ENCODE measurements around the gene ZNF638.

ZNF638 gene

DNA sequence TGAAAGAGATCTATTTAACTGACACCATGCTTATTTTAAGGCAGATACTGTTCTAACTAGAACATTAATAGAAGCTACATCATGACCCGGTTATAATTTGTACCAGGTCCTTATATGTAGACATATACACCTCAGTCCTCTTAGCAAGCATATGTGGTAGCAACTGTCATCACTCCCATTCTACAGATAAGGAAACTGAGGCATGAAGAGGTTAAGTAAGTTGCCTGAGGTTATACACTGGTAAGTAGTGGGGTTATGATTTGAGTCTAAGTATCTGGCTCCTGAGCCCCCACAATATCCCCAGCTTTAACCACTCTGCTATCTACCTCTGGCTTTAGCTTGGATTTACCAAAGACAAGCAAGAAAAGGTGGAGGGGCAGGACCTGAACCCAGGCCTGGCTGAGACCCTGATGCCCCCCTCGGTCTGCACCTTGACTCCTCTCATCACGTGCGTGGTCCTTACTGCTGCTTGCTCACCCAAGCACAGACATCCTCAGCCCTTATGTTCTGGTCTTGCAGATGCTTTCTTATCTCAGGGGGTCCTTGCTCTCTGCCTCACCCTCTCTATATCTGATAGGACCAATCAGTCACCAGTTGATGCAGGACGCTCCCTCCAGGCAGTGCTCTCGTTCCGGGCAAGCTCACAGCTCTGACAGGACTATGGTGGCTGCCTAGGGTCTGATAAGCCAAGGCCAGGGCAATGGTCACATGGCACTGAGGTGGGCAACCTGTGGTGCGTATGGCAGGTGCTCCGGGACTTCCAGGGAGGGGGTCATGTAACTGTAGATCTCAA lies 125.7 kb downstream of the ZNF638 start:
- no peak for DNase-seq

DNA sequence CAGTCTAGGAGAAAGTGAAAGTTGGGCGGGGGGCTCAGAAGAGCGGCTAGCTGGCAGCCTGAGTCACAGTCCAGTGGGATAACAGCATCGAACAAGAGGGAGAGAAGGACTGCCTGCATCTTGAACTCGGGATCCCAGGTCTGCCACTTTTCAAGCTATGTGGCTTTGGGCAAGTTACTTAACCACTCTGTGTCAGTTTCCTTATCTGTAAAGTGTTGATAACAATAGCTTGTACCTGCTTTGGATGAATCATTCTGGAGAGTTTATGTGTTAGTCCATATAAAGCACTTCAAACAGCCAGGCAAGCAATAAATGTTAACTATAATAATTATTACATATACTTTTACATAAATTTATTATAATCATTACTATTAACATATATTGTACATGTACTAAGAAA lies 126.3 kb downstream of the ZNF638 start:
- DNase-seq = no peak

DNA sequence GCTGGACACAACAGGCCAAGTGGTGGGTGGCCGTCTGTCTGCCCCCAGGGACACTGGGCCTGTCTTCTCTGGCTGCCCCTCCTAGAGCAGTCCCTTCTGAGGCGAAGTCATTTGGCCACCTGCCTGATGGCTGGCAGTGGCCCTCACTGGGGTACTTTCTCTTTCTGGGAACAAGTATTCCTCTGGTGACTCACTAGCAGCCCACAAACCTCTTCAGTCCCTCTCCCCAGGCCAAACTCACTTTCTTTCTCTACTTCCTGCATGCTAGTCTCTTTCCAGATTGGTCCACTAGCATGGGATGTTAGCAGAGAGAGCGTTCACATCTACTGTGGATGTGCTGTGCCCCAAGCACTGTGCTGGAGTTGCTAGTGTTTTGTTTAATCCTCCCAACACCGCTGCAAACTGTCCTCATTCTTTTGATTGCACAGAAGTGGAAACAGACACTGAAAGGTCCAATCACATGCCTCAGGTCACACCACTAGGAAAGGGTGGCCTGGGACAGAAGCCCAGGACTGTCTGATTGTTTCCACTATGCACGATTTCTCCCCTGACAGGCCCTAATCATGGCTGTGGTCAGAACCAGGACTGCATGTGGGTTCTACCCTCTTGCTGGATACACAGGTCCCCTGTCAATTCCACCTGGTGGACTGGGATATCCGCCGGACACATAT lies 127.0 kb downstream of the ZNF638 start:
- peak in 1 of 2 experiments; percentile 3 for DNase-seq

DNA sequence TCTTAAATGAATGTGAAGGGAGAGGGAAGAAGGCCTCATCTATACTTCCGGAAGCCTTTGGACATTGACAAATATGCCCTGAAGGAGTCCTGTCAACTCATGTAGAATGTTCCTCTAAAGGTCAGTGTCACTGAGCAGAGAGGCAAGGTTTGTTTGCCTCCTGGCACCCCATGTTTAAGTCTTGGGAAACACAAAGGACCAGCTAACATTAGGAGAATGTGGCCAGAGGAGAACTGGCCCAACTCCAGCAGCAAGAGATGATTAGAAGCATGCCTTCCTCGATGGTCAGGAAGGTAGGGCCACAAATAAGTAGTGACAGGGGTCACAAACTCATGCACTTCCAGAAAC lies 127.5 kb downstream of the ZNF638 start:
- DNase-seq = no peak

DNA sequence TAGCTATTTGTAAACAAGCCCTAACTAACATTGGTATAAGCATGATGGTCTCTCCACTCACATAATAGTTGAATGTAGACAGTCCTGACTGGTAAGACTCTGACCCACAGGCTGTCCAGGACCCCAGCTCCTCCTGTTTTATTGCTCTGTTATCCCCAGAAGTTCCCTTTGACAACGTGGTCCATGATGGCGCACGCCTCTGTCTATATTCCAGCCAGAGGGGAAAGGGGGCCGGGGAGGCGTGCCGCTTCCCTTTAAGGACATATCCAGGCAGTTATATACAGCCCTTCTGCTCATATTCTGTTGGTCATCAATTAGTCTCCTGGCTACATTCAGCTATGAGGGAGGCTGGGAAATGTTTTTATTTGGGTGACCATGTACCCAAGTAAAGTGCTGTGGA lies 128.5 kb downstream of the ZNF638 start:
- DNase-seq = no peak

DNA sequence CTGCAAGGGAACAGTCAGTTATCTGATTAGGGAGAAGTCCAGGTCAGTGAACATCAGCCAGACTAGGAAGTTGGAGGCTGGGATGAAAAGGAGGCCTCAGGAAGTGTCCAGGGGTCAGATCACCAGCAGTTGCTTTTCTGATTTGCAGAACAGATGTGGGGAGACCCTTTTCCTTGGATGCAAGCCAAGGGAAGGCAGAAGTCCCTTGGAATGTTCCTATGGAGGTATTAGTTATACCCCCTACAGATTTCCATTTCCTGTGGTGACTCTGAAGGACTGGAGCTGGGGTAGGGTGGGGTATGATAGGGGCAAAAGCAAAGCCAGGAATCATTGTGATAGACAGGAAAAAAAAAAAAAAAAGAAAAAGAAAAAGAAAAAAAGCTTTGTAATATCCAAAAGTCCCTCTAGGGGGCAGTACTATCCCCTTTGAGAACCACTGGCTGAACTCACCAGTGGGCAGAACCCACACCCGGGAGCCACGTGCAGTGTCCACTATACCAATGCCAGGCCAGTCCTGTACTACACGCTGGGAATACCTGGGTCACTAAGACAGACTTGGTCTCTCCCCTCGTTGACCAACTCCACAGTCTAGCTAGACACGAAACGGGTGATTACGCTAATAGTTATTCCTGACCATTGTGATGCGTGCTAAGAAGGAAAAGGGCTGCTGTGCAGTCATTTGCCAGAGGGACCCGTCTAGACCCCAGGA lies 129.2 kb downstream of the ZNF638 start:
- peak in 1 of 2 experiments; percentile 3 for DNase-seq

DNA sequence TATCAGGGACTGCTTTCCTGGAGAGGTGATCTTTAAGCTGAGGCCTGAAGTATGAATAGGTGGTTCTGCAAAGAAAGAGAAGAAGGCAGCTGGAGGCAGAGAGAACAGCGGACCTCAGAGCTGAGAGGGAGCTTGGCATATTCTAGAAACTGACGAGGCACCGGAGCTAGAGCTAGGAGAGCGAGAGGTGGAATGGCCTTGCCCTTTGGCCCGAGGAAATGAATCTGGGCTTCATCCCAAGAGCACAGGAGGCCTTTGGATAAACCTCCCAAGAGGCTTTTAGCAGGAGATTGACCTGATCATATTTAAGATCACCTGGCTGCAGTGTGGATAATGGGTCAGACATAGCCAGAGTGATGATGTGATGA lies 129.7 kb downstream of the ZNF638 start:
- DNase-seq = no peak

DNA sequence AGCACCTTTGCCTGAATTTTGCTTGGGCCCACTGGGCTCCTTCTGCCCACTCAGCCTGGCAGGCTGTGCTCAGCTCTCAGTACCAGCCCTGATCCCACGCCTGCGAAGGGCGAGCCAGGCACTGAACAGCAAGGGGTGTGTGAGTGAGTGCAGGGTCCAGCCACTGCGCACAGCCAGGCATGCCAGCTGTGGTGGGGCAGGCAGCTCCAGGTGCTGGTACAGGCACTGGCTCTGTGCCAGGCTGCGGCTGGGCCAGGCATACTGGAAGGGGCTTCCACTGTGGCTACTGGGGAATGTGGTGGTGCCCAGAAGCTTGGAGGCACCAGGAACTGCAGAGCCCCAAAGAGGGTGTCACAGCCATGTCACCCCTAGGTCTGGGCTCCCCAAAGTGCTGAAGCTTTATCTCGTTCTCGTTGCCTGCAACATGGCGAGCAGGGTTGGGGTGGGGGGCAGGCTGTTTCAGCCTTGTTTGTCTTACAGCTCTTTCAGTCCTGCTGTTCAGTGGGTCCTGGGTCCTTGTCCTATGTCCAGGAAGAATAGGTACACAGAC lies 130.5 kb downstream of the ZNF638 start:
- DNase-seq = no peak

DNA sequence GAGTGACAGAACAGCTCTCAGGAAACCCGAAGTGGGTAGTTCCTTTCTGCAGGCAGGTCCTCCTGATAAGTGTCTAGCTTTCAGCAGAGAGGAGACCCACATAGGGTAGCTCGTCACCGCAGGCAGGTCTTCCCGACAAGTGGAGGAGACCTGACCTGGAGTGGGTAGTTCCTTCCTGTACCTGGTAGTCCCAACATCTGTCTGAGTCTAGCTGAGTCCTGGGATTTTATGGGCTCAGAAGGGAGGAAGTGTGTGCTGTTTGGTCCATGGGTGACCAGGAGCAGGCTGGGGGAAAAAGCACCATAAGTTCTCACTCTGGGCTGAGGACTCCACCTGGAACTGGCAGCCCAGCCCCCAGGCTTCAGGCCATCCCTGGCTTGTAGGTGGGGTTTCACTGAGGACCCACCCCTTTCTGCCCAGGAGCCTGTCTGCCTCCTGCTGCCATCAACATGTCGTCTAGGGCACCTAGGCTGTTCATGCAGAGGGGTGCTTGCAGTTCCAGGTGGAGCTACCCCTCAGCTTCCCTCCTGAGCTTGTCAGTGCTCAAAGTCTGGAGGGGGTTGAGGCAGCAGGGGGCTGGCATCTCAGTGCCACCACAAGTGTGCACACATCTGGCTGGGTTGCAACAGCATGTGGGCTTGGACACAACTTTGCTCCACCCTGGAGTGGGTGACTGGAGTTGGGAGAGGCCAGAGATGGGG lies 131.2 kb downstream of the ZNF638 start:
- DNase-seq = no peak

DNA sequence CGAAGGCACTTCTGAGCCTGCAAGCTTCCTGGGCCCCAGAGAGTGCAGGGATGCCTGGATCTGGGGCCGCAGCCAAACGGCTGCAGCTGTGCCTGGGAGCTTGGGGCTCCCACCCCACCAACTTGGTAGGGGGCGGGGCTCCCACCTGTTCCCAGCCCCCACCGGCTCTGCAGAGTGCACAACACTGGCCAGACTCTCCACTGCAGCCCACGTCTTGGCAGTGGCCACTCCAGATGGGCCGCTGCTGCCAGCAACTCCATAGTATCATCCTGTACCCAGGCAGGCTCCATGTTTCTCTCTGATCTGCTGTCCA lies 131.7 kb downstream of the ZNF638 start:
- DNase-seq = no peak

DNA sequence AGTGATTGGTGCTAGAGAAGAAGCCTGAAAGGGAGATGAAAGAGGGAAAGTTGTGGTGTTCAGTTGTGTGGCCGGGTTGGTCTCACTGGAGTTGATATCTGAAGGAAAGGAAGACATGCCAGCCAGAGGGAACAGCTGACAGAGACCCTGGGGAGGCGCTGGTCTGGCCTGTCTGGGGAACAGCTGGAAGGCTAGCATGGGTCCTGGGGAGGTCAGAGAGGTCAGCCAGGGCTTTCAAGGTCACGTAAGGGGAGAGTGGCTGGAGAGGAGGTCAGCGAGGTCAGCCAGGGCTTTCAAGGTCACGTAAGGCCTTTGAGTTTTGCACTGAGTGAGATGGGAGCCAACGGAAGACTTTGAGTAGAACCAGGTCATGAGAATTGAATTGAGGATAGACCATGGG lies 132.8 kb downstream of the ZNF638 start:
- DNase-seq = no peak

DNA sequence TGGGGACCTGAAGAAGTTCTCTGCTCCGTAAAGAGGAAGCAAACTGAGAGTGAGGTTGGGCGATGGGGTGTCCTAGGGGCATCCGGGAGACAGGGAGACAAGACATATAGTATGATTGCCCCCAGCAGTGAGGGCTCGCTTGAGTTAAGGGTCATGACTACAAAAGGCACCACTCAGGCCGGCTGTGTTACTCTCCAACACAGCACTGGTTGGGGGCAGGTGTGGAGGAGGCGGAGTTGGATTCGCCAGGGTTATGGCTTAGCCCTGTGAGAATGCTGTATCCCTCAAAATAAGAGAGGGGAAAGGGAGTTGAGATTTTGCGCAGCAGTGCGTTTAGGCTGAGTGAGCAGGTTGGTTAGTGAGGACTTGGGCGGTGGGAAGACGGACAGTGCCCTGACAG lies 133.8 kb downstream of the ZNF638 start:
- DNase-seq = no peak

DNA sequence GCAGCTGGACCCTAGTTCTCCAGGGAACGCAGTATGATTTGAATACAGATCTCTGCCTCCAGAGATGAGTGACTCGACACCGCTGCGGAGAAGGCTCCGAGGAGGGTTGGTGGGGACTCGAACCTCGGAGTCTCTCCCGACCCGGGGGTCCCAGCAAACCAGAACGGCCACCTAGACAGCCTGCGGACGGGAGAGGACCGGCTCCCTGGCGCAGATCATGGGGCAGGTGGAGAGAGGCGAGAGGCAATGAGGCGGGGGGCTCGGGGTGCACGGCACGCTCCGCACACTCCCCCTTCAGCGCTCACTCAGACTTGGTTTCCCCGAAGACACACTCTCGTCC lies 134.3 kb downstream of the ZNF638 start:
- no peak for DNase-seq

DNA sequence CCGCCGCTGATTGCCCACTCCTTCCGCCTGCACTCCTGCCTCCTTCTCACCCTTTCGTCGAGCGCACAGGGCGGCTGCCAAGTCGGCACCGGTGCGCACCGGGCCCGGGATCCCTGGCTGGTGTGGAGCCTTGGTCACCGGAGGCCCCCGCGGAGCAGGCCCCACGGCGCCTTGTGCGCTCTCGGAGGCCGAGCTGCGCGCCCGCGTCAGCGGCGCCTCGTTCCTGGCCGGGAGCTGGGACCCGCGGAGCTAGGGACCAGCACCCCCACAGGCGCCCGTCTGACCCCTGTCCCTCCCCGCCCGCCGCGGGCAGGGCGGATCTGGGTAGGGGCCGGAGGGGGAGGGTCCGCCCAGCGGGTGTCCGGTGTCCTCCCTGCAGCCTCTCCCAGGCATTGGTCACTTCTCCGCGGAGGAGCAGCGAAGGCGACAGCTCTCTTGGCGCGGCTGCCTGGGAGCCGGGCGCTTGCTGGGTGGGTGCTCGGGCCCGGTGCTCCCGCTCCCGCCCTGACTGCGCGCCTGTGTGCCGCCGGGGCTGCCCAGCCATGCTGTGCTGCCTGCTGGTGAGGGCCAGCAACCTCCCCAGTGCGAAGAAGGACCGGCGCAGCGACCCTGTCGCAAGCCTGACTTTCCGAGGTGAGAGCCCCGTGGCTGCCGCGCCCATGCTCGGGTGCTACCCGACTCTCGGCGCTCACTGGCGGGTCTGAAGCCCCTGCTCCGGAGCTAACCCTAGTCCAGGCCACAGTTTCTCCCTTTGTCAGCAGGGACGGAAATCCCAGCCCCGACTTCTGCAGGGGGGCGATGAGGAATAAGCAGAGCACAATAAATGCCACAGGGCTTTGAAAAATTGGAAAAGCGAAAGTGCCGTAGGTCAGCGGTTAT lies 135.0 kb downstream of the ZNF638 start:
- DNase-seq = peak in 1 of 2 experiments; percentile 8

DNA sequence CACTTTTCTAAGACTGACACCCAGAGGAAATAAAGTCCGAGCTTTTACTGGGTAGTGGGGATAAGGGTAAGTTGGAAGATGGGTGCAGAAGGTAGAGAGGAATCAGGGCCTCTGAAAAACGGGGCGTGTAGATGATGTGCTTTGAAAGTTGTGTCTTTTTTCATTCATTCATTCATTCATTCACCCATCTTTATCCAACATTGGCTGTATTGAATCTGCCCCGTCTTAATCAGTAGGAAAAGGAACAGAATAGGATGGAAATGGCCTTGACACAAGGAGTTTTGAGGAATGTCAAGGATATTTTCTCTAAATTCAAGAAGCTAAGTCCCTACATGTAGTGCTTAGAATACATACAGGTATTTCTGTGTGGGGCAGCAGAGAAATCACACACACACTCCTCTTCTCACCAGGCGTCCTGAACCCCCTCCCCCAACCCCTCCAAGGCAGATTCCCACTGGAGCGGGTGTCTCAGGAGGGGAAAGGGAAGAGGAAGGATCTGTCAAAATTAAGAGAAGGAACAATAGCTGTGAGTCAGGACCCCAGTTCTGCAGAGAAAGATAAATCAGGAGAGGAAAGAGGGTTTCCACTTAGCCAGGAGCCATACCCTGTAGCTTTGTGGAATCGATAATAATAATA lies 135.7 kb downstream of the ZNF638 start:
- no peak for DNase-seq

DNA sequence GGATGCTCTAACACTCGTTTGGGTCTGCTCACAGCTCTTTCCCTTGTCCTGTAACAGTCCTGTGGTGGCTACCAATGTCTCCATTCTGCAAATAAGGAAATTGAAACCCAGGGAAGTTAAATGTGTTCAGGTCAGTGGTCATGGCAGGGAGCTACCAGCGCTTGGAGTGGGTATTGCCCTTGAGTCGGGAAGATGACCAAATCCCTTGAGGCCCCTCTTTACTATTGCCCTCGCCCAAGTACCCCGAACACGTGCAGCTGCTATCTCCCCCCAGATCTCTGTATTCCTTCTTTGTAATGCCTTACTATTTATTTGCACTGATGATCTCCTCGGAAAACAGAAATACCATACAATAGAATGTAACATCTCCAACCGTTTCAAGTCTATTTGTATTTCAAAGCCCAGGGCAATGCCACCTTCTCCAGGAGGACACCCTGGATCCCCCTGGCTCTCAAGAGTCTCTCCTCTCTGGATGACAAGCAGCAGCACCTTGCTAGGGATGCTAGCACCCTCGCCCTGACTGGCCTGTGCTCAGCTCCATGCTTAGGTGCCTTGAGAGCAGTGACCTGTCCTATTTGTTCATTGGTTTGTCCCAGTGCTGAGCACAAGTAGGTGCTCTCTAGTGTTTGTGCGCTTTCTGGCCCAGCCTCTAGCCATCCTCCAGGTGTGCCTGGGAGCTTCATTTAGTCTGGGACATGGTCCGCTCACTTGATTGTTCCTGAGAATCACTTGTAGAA lies 136.9 kb downstream of the ZNF638 start:
- DNase-seq = no peak

DNA sequence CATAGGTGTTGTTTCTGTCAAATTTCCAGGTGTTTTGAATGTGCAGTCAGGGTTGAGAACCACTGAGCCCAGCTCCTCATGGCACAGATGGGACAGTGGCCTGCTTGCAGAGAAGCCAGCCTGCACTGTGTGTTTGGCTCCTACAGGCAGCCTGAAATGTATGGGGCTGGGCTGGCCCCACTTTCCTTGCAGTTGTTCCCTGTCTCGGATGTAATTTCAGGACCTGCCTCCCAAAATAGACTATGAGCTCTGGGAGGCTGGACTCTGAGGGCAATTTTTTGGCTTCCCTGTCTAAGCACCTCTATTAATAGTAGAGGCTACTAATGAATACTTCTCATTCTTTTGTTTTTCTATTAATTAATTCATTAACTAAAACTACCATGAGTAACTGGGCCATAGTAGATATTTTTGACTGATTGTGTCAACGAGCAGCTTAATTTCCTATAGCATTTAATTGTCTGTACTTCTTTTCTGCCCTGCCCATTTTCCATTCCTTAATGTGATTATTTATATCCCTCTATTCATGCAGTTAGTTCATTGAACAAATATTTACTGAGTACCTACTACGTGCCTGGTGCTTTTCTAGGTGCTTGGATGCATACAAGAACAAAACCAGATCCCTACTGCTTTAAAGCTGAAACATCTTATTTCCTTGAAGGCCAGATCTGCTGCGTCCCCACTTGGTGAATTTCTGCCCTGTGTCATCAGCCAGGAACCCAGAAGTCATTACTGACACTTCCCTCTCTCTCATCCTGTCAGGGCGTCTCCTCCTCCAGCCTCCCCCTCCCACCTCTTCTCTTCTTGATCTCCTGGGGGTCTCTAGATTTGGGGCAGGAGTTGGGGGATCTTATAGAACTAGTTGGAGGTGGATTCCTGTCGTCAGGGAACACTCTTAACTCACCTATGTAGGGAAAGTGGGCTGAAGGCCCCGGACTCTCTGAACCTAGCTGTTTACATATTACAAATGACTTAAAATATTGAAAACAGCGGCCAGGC lies 138.1 kb downstream of the ZNF638 start:
- no peak for DNase-seq

DNA sequence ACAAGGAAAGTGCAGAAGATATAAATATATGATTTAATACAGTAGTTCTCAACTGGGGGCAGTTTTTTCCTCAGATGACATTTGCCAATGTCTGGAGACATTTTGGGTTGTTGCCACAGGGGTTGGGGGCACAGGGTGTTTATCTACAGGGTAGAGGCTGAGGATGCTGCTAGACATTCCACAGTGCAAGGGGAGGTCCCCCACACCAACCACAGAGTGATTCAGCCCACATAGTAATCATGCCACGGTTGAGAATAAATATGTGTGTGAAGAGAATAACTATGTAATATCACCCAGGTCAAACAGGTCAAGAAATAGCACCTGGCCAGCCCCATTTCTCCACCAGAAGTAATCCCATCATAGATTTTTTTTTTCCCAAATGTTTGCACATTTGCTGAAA lies 139.7 kb downstream of the ZNF638 start:
- no peak for DNase-seq

DNA sequence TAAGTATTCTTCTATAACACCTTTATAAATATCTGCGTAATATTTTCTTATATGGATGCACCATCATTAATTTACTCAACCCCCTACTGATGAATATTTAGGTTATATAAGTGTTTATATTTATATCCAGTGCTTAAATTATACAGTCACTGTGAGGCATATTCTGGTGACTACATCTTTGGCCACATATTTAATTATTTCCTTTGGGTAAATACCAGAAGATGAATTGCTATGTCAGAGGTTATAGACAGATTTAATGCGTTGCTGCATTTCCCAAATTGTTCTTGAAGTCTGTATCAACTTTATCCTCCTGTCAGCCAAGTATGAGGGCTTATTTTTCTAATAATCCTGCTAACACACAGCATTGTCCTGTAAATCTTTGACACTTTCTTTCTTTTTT lies 140.4 kb downstream of the ZNF638 start:
- DNase-seq = no peak
